GM12878 (cell line): ENCODE results near the gene LMX1A.

Experiments
- EZH2 ChIP-seq: IDR thresholded peaks from 2 replicates; pipeline ENCODE4 v1.6.1; 2012; ENCODE audit warnings: low read depth, mild to moderate bottlenecking, control low read depth, inconsistent platforms, low read length, borderline replicate concordance; ENCODE audit not compliant: control insufficient read depth
- POLR2AphosphoS2 ChIP-seq: IDR thresholded peaks from 2 replicates; pipeline ENCODE4 v1.6.1; 2011; ENCODE audit warnings: low read depth, mild to moderate bottlenecking, low read length, improper control_type of control experiment, moderate library complexity
- ZZZ3 ChIP-seq: IDR thresholded peaks from 2 replicates; pipeline ENCODE4 v1.6.1; 2011; ENCODE audit warnings: low read depth; ENCODE audit not compliant: control insufficient read depth, insufficient read length
- TF ChIP-seq, protein P1 (sequence below), 3 experiments: IDR thresholded peaks in 2 of 3; conservative IDR thresholded peaks in 1 of 3; 2 replicates each; pipeline ENCODE4 v1.5.1; 2011; ENCODE audit warnings: low read depth in 3 of 3, low read length in 3 of 3, mild to moderate bottlenecking in 3 of 3, control low read depth in 2 of 3, moderate library complexity in 2 of 3, inconsistent platforms in 1 of 3, mixed read lengths in 1 of 3; ENCODE audit not compliant: control insufficient read depth in 2 of 3, insufficient read depth in 1 of 3; ENCODE audit errors: extremely low read depth in 1 of 3
- TF ChIP-seq, protein P2 (sequence below): IDR thresholded peaks from 2 replicates; pipeline ENCODE4 v1.6.1; 2011; ENCODE audit warnings: borderline replicate concordance, low read depth, mild to moderate bottlenecking, moderate library complexity, mixed read lengths, low read length; ENCODE audit not compliant: insufficient read depth; ENCODE audit errors: extremely low read length

DNA sequence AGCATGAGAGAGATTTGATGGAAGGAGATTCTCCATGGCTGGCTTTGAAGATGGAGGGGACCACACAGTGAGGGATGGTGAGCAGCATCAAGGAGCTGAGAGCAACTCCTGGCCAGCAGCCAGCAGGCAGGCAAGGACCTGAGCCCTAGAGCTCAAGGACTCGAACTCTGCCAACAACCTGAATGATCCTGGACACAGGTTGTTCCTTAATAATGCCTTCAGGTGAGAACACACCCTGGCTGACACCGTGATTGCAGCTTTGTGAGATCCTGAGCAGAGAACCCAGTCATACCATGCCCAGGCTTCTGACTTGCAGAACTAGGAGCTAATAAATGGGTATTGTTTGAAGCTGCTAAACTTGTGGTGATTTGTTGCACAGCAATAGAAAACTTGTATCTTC lies 183.1 kb downstream of the LMX1A start:
- TF ChIP-seq, protein P1, sequence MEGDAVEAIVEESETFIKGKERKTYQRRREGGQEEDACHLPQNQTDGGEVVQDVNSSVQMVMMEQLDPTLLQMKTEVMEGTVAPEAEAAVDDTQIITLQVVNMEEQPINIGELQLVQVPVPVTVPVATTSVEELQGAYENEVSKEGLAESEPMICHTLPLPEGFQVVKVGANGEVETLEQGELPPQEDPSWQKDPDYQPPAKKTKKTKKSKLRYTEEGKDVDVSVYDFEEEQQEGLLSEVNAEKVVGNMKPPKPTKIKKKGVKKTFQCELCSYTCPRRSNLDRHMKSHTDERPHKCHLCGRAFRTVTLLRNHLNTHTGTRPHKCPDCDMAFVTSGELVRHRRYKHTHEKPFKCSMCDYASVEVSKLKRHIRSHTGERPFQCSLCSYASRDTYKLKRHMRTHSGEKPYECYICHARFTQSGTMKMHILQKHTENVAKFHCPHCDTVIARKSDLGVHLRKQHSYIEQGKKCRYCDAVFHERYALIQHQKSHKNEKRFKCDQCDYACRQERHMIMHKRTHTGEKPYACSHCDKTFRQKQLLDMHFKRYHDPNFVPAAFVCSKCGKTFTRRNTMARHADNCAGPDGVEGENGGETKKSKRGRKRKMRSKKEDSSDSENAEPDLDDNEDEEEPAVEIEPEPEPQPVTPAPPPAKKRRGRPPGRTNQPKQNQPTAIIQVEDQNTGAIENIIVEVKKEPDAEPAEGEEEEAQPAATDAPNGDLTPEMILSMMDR (IDR thresholded peaks at IDR 0.05 in 2 of 3, conservative IDR thresholded peaks at IDR 0.05 in 1 of 3; ENCODE audit: control insufficient read depth in 2 of 3, extremely low read depth in 1 of 3, insufficient read depth in 1 of 3, low read depth in 3 of 3, low read length in 3 of 3) = no peak
- TF ChIP-seq, protein P2, sequence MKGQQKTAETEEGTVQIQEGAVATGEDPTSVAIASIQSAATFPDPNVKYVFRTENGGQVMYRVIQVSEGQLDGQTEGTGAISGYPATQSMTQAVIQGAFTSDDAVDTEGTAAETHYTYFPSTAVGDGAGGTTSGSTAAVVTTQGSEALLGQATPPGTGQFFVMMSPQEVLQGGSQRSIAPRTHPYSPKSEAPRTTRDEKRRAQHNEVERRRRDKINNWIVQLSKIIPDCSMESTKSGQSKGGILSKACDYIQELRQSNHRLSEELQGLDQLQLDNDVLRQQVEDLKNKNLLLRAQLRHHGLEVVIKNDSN = no peak
- TF ChIP-seq POLR2AphosphoS2 = no peak
- TF ChIP-seq EZH2 = no peak
- no peak for TF ChIP-seq ZZZ3
